A673 (cell line): Measurements from ENCODE around the gene SLC16A10.

Experiments
- CTCF ChIP-seq: fragments of 300-800, 200-600 bp; sonication (generic); conservative IDR thresholded peaks from 2 replicates; pipeline ENCODE4 v1.5.1; 2017; ENCODE audit warnings: low read depth, mild to moderate bottlenecking, antibody characterized with exemption, low read length, moderate library complexity, mixed read lengths
- EZH2 ChIP-seq: fragments of 200-600 bp; sonication (generic); IDR thresholded peaks from 2 replicates; pipeline ENCODE4 v1.6.1; 2017; ENCODE audit warnings: borderline replicate concordance, low read depth, mild to moderate bottlenecking, mixed read lengths, antibody characterized with exemption, low read length; ENCODE audit not compliant: poor library complexity, severe bottlenecking

DNA sequence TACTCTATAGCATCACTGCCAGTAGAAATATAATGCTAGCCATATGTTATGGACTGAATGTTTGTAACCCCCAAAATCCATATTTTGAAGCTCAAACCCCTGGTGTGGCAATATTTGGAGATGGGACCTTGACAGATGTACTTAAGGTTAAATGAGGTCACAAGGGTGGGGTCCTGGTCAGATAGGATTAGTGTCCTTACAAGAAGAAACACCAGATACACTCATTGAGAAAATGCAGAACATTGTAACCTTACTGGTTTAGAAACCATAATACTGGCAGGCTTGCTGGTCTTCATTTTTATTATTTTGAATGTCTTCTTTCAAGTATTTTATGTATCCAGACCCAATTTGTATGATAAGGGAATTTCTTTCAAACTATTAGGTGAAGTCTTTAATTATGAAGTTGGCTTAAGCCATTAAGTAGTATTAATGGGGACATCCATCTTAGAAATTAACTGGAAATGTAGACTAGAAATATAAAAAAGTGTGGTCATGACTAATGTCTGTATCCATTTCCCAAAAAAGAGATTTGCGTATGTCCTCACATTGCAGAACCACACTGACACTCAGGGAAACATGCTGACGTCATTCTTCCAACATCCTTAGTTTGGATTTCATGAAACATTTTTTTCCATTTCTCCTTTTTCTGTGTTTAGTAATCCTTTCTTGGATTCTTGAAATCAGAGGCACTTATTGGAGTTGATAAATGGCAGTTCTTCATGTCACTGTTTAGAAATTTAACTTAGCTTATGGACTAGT, 32.4 kb downstream of the SLC16A10 start:
- TF ChIP-seq CTCF (no peak), EZH2 (no peak)
